B cell (primary cell): Measurements from ENCODE around the gene TMEM52. TPM values are rescaled to one million over a fixed set of nuclear protein-coding genes. Genes with fewer than 3 reads are reported as not detected.

ENCODE experiments used
- ATAC-seq: fragments of 200-7000 bp; cut with Tn5 transposase; one replicate; pipeline ENCODE4 v1.10.0; 2021; ENCODE audit warnings: low read depth, mild to moderate bottlenecking, moderate number of reproducible peaks, moderate library complexity
- CTCF ChIA-PET: fragments of 350-600 bp; sonication (Branson Sonifier 250); formaldehyde crosslinking; loops from one replicate; lab custom pipeline; 2021; ENCODE audit warnings: antibody characterized with exemption, inconsistent platforms; lab: Charles Lee
- POLR2A ChIA-PET: fragments of 350-600 bp; sonication (Branson Sonifier 250); formaldehyde crosslinking; loops from one replicate; lab custom pipeline; 2021; ENCODE audit warnings: antibody characterized with exemption; lab: Charles Lee
- DNase-seq: peaks from one replicate; pipeline ENCODE4 v3.0.0; 2013
- H2AFZ ChIP-seq: 2 replicates; pipeline ENCODE4 v1.6.1; 2012; ENCODE audit warnings: mild to moderate bottlenecking, low read depth, low read length; ENCODE audit not compliant: insufficient read depth, poor library complexity, severe bottlenecking
- H3K27ac ChIP-seq, 2 donors: 1 replicate in 1 of 2; 2 replicates in 1 of 2; pipeline ENCODE4 v1.5.1; 2012 to 2013; ENCODE audit warnings: low read length in 2 of 2, mild to moderate bottlenecking in 2 of 2, moderate library complexity in 1 of 2
- H3K27me3 ChIP-seq, 4 experiments: fragments of 200-600 bp in 1 of 4; sonication (generic) in 1 of 4; replicated peaks in 1 of 4; 1 replicate in 2 of 4; 2 replicates in 2 of 4; pipeline versions ENCODE4 v1.6.1 to v1.7.0; 2013 to 2016; ENCODE audit warnings: low read length in 3 of 4, mild to moderate bottlenecking in 2 of 4, mixed read lengths in 1 of 4, moderate library complexity in 1 of 4; ENCODE audit not compliant: insufficient read depth in 4 of 4, control insufficient read depth in 3 of 4; ENCODE audit errors: control extremely low read depth in 1 of 4
- H3K36me3 ChIP-seq, 2 experiments: replicated peaks in 1 of 2; 1 replicate in 1 of 2; 2 replicates in 1 of 2; pipeline versions ENCODE4 v1.6.1 to v1.7.1; 2013; ENCODE audit warnings: low read length in 1 of 2; ENCODE audit not compliant: insufficient read depth in 2 of 2, control insufficient read depth in 1 of 2; ENCODE audit errors: control extremely low read depth in 1 of 2, extremely low read depth in 1 of 2
- H3K4me1 ChIP-seq, 2 donors: fragments of 200-600 bp in 1 of 2; sonication (generic) in 1 of 2; 1 replicate in 1 of 2; 2 replicates in 1 of 2; pipeline versions ENCODE4 v1.5.1 to v1.6.1; 2013 to 2017; ENCODE audit warnings: low read length in 2 of 2; ENCODE audit not compliant: control insufficient read depth in 2 of 2, insufficient read depth in 2 of 2
- H3K4me2 ChIP-seq: replicated peaks from 2 replicates; pipeline ENCODE3; 2012; ENCODE audit warnings: mild to moderate bottlenecking, low read depth, low read length; ENCODE audit not compliant: poor library complexity, severe bottlenecking
- H3K4me3 ChIP-seq, 5 experiments: fragments of 200-600 bp in 1 of 5; sonication (generic) in 1 of 5; 1 replicate in 3 of 5; 2 replicates in 2 of 5; pipeline versions ENCODE4 v1.5.1 to v1.7.0; 2011 to 2016; ENCODE audit warnings: low read length in 4 of 5, mild to moderate bottlenecking in 4 of 5, low read depth in 2 of 5, control low read depth in 1 of 5, moderate library complexity in 1 of 5; ENCODE audit not compliant: insufficient read depth in 1 of 5; ENCODE audit errors: control extremely low read depth in 1 of 5, extremely low read depth in 1 of 5
- H3K79me2 ChIP-seq: fragments of 200-600 bp; sonication (generic); one replicate; pipeline ENCODE4 v1.6.0; 2016; ENCODE audit warnings: low read length; ENCODE audit not compliant: control insufficient read depth, insufficient read depth
- H3K9ac ChIP-seq: fragments of 200-600 bp; sonication (generic); 2 replicates; pipeline ENCODE4 v1.6.1; 2017; ENCODE audit warnings: mild to moderate bottlenecking, low read length, moderate library complexity
- H3K9me3 ChIP-seq, 3 donors: one replicate each; pipeline versions ENCODE4 v1.6.1 to v1.7.1; 2013; ENCODE audit warnings: low read length in 2 of 3; ENCODE audit not compliant: control insufficient read depth in 2 of 3, insufficient read depth in 1 of 3; ENCODE audit errors: control extremely low read depth in 1 of 3
- H4K20me1 ChIP-seq: 2 replicates; pipeline ENCODE4 v1.6.0; 2012; ENCODE audit warnings: mild to moderate bottlenecking, low read length; ENCODE audit not compliant: insufficient read depth, control insufficient read depth, poor library complexity, severe bottlenecking
- H3K27ac Mint-ChIP-seq: one replicate; pipeline ENCODE4 v1.8.0; 2021; ENCODE audit warnings: mixed read lengths
- H3K27me3 Mint-ChIP-seq: one replicate; pipeline ENCODE4 v1.8.0; 2021; ENCODE audit warnings: mixed read lengths
- H3K4me1 Mint-ChIP-seq: one replicate; pipeline ENCODE4 v1.8.0; 2021; ENCODE audit warnings: mixed read lengths
- H3K4me3 Mint-ChIP-seq: one replicate; pipeline ENCODE4 v1.8.0; 2021; ENCODE audit warnings: mixed read lengths
- H3K9me3 Mint-ChIP-seq: one replicate; pipeline ENCODE4 v1.8.0; 2022; ENCODE audit warnings: mixed read lengths; ENCODE audit not compliant: insufficient read depth
- EZH2 ChIP-seq: IDR thresholded peaks from 2 replicates; pipeline ENCODE4 v1.6.1; 2012; ENCODE audit warnings: borderline replicate concordance, low read depth, mild to moderate bottlenecking, moderate library complexity, low read length; ENCODE audit not compliant: insufficient read depth, poor library complexity, severe bottlenecking
- WGBS: methylation state at CpG from one replicate; pipeline ENCODE4 v1.1.5; 2013; ENCODE audit warnings: missing lambda C conversion rate; ENCODE audit not compliant: insufficient coverage; 5-methylcytosine and 5-hydroxymethylcytosine counted together
- intact Hi-C: fragments of 100-400 bp; cut with micrococcal nuclease; formaldehyde crosslinking; loops from one replicate; pipeline ENCODE4 v1.10.0; 2022
- polyA plus RNA-seq: library from polyadenylated mRNA; depleted of rRNA; stranded (reverse); fragments of >200 nt; gene quantifications from 2 replicates; pipeline ENCODE4 v1.2.3, GENCODE V29; 2012
- total RNA-seq, 2 donors: library from RNA; stranded (reverse); fragments of 120-200 nt in 1 of 2; gene quantifications; 1 replicate in 1 of 2; 2 replicates in 1 of 2; pipeline versions ENCODE4 v1.2.3 to v1.2.4, GENCODE V29; 2013 to 2022
- TF ChIP-seq, protein P1 (sequence below): fragments of 200-600 bp; IDR thresholded peaks from one replicate; pipeline ENCODE4 v1.8.0; 2022; ENCODE audit warnings: antibody characterized with exemption, mild to moderate bottlenecking

The TMEM52 gene
- total and polyA plus RNA-seq, 2 donors (not counting 1 experiment from before 2014, with no cell fraction given): 0.69 to 1.00 TPM

GRCh38 chr1:1899266-1899966 lies 19.7 kb downstream of the TMEM52 start:
- Histone ChIP-seq H3K36me3 (no peaks in the 10 kb centered on the region), H2AFZ (peak overlapping the region; percentile 22), H3K27me3 (no peaks in the 10 kb centered on the region), H3K4me2 (peak overlapping the region; percentile 43), H3K79me2 (peaks cover 12% of the 10 kb centered on the region), H3K9me3 (peaks cover 0 to 10% (median 0%) of the 10 kb centered on the region in 3 donors), H3K4me1 (peaks cover 32 to 48% of the 10 kb centered on the region in 2 donors), H4K20me1 (no peaks in the 10 kb centered on the region), H3K9ac (no peak overlapping the region), H3K27ac (no peak overlapping the region), H3K4me3 (no peak overlapping the region)
- peak overlapping the region; percentile 71 for H3K27ac Mint-ChIP-seq
- no peak for TF ChIP-seq EZH2
- TF ChIP-seq, protein P1, sequence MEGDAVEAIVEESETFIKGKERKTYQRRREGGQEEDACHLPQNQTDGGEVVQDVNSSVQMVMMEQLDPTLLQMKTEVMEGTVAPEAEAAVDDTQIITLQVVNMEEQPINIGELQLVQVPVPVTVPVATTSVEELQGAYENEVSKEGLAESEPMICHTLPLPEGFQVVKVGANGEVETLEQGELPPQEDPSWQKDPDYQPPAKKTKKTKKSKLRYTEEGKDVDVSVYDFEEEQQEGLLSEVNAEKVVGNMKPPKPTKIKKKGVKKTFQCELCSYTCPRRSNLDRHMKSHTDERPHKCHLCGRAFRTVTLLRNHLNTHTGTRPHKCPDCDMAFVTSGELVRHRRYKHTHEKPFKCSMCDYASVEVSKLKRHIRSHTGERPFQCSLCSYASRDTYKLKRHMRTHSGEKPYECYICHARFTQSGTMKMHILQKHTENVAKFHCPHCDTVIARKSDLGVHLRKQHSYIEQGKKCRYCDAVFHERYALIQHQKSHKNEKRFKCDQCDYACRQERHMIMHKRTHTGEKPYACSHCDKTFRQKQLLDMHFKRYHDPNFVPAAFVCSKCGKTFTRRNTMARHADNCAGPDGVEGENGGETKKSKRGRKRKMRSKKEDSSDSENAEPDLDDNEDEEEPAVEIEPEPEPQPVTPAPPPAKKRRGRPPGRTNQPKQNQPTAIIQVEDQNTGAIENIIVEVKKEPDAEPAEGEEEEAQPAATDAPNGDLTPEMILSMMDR: no peak
- ATAC-seq (peak; percentile 31), DNase-seq (peak; percentile 57)
- CTCF ChIA-PET: interaction anchor here (0.6 to 7.1 kb wide), 4 partner anchors 7 to 220 kb away, joined by 3 to 67 read pairs (median 4); no protein-coding TSS in a partner anchor
- no peak overlapping the region for H3K4me3 Mint-ChIP-seq
- intact Hi-C loops: no loop called here
- no peaks in the 10 kb centered on the region for H3K27me3 Mint-ChIP-seq
- 9% methylated on average over 13 of the region's 16 CpGs for WGBS
- H3K4me1 Mint-ChIP-seq: peaks cover 37% of the 10 kb centered on the region
- POLR2A ChIA-PET: interaction anchor here (0.5 to 2.1 kb wide), 3 partner anchors 12 to 120 kb away, joined by 3 to 8 read pairs (median 4); no protein-coding TSS in a partner anchor
- H3K9me3 Mint-ChIP-seq: no peaks in the 10 kb centered on the region
